ENCODE measurements around the gene PCDH15.

DNA sequence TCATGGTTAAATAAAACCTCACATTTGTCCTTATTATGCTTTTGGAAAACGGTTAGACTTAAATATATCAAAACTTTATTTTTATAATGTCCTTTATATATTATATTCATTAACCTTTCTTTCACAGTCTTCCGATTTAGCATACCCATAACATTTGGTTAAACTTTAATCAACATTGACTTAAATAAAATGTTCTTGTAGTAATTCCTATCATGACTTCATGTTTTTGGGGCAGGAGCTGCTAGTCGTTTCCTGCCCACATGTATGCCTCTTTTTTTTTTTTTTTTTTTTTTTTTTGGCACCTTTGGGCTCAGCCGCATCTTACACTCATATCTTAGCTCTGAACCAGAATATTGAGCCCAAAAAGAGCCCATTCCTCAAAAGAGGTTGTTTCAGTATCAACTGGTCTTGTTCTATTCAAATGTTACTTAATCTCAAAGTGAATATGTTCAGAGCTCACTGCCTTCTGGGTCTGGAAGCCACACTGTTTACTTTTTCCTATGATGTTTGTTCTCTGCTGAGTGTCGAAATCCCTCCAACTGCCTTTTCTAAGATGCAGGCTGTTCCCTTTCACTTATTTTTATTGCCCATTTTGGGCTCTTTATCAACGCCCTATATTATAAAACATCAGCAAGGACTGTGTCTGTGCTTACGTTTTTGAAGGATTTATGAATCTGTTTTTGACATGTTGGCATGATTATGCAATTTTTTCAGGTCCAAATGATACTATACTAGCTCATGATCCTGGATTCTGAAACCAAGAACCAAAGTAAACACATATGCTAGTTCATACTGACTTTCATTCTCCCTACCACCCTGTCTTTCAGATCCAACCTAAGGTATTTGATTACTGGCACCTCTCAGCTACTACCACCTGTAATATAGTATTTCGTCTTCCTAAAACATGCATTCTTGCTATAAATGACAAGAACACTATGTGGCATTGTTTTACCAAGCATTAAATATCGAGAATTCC is 914.4 kb downstream of the PCDH15 start:
- TF ChIP-seq CTCF (IDR thresholded peaks at IDR 0.05; ENCODE audit: insufficient read depth, low read depth, low read length), result no peak
- TF ChIP-seq EZH2 (IDR thresholded peaks at IDR 0.05; ENCODE audit: insufficient read depth, low read length), result no peak
